Measurements from ENCODE around the gene CHPF. TPM values are rescaled to one million over a fixed set of nuclear protein-coding genes. Genes with fewer than 3 reads are reported as not detected.
A peak's percentile ranks its signal among the peaks of the same experiment; 100 is the strongest.

CHPF gene
- total and polyA plus RNA-seq, 2 donors (not counting 1 experiment from before 2014, with no cell fraction given): 1.3 to 5.2 TPM

- intact Hi-C loops (cut with micrococcal nuclease): no loop called here
- H3K4me1 Mint-ChIP-seq: peaks cover 14% of the 10 kb centered on the region
- peaks cover 10 to 17% of the 10 kb centered on the region in 2 donors for H3K4me1 ChIP-seq (ENCODE audit: control insufficient read depth in 2 of 2, insufficient read depth in 2 of 2, low read length in 2 of 2)
- peaks cover 71% of the 10 kb centered on the region for H3K27me3 Mint-ChIP-seq
- peaks cover 1 to 68% (median 32%) of the 10 kb centered on the region in 4 experiments for H3K27me3 ChIP-seq (replicated peaks in 1 of 4; ENCODE audit: control extremely low read depth in 1 of 4, control insufficient read depth in 3 of 4, insufficient read depth in 4 of 4, low read length in 3 of 4)
- H3K79me2 ChIP-seq (ENCODE audit: control insufficient read depth, insufficient read depth, low read length): no peaks in the 10 kb centered on the region
- TF ChIP-seq EZH2 (IDR thresholded peaks at IDR 0.05; ENCODE audit: borderline replicate concordance, insufficient read depth, low read depth, low read length, poor library complexity, severe bottlenecking) (no peak), CTCF (IDR thresholded peaks at IDR 0.05) (no peak)
- ChIA-PET POLR2A (no interaction called here), CTCF (interaction anchor here (0.7 to 1.2 kb wide), 2 partner anchors 22 to 25 kb away, joined by 3 to 4 read pairs; no protein-coding TSS in a partner anchor)
- H2AFZ ChIP-seq (ENCODE audit: insufficient read depth, low read depth, low read length, poor library complexity, severe bottlenecking): peak overlapping the region; percentile 46
- no peaks in the 10 kb centered on the region for H3K36me3 ChIP-seq (replicated peaks in 1 of 2; ENCODE audit: control extremely low read depth in 1 of 2, control insufficient read depth in 1 of 2, extremely low read depth in 1 of 2, insufficient read depth in 2 of 2, low read length in 1 of 2)
- no peaks in the 10 kb centered on the region for H3K9me3 Mint-ChIP-seq (ENCODE audit: insufficient read depth)
- H4K20me1 ChIP-seq (ENCODE audit: control insufficient read depth, insufficient read depth, low read length, poor library complexity, severe bottlenecking): no peaks in the 10 kb centered on the region
- H3K9me3 ChIP-seq (ENCODE audit: control extremely low read depth in 1 of 3, control insufficient read depth in 2 of 3, insufficient read depth in 1 of 3, low read length in 2 of 3): peaks cover 0 to 8% (median 0%) of the 10 kb centered on the region in 3 donors
- 16% methylated on average over 20 of the region's 24 CpGs for WGBS (ENCODE audit: insufficient coverage)
- ATAC-seq (ENCODE audit: low read depth) (no peak), DNase-seq (peak; percentile 36)
- peak overlapping the region; percentile 33 for H3K4me3 Mint-ChIP-seq
- H3K27ac ChIP-seq (ENCODE audit: low read length in 2 of 2): no peak overlapping the region
- H3K9ac ChIP-seq (ENCODE audit: low read length): no peak overlapping the region
- no peak overlapping the region for H3K27ac Mint-ChIP-seq
- H3K4me3 ChIP-seq (ENCODE audit: control extremely low read depth in 1 of 5, extremely low read depth in 1 of 5, insufficient read depth in 1 of 5, low read depth in 2 of 5, low read length in 4 of 5): no peak overlapping the region
- H3K4me2 ChIP-seq (replicated peaks; ENCODE audit: low read depth, low read length, poor library complexity, severe bottlenecking): peak overlapping the region; percentile 66
These were observed 20.5 kb downstream of the CHPF start for GRCh38 chr2:219523031-219523671.

Measured in B cell (primary cell).